OCI-LY7 (cell line): ENCODE measurements around the gene CDC25B. TPM values are rescaled to one million over a fixed set of nuclear protein-coding genes. Genes with fewer than 3 reads are reported as not detected.
"Not testable (repeated sequence)": the region's sequence is repeated elsewhere in the genome, so short reads cannot be mapped to it uniquely, and the experiment has no call there.

Source experiments
- BruUV-seq: library from RNA; stranded (reverse); fragments of 400-500 nt; replicated peaks from 2 replicates; lab custom pipeline; 2021; lab: Mats Ljungman, UMichigan
- CTCF ChIA-PET: fragments of 300-600 bp; sonication (Branson Sonifier 250); formaldehyde crosslinking; loops from one replicate; lab custom pipeline; 2022; ENCODE audit warnings: antibody characterized with exemption; ENCODE audit not compliant: unreplicated experiment; lab: Charles Lee
- POLR2A ChIA-PET: fragments of 300-600 bp; sonication (Branson Sonifier 250); formaldehyde crosslinking; loops from one replicate; lab custom pipeline; 2022; ENCODE audit warnings: antibody characterized with exemption; lab: Charles Lee
- DNase-seq: peaks from one replicate; pipeline ENCODE4 v3.0.0-alpha.2; 2015; ENCODE audit warnings: low spot score
- H2AFZ ChIP-seq: fragments of 200-600 bp; sonication (generic), shearing (Covaris generic); 2 replicates; pipeline ENCODE4 v1.6.1; 2014; ENCODE audit warnings: mild to moderate bottlenecking, antibody characterized with exemption, low read length, moderate library complexity
- H3K27ac ChIP-seq: fragments of 200-600 bp; sonication (generic); 2 replicates; pipeline ENCODE4 v1.5.1; 2014; ENCODE audit warnings: mixed run types, low read depth, mild to moderate bottlenecking, moderate library complexity, low read length, inconsistent platforms; ENCODE audit not compliant: poor library complexity, severe bottlenecking
- H3K36me3 ChIP-seq: fragments of 200-600 bp; sonication (generic); 2 replicates; pipeline ENCODE4 v1.6.1; 2014; ENCODE audit warnings: mild to moderate bottlenecking, antibody characterized with exemption, low read length, moderate library complexity, mixed read lengths; ENCODE audit not compliant: insufficient read depth
- H3K4me1 ChIP-seq: fragments of 200-600 bp; sonication (generic); 2 replicates; pipeline ENCODE4 v1.5.1; 2014; ENCODE audit warnings: mild to moderate bottlenecking, low read length; ENCODE audit not compliant: insufficient read depth, poor library complexity, severe bottlenecking
- H3K4me2 ChIP-seq: fragments of 200-600 bp; sonication (generic); 2 replicates; pipeline ENCODE4 v1.6.1; 2014; ENCODE audit warnings: mild to moderate bottlenecking, low read length
- H3K4me3 ChIP-seq: fragments of 200-600 bp; sonication (generic); 2 replicates; pipeline ENCODE4 v1.5.1; 2014; ENCODE audit warnings: mild to moderate bottlenecking, low read depth, low read length; ENCODE audit not compliant: poor library complexity, severe bottlenecking
- H3K79me2 ChIP-seq: fragments of 200-600 bp; sonication (generic); 2 replicates; pipeline ENCODE4 v1.6.1; 2016; ENCODE audit warnings: low read depth, mild to moderate bottlenecking, low read length, moderate library complexity, mixed read lengths; ENCODE audit not compliant: insufficient read depth
- H3K9me2 ChIP-seq: fragments of 200-600 bp; sonication (generic); 2 replicates; pipeline ENCODE4 v1.6.1; 2016; ENCODE audit warnings: mild to moderate bottlenecking, low read length, mixed read lengths; ENCODE audit not compliant: insufficient read depth
- H3K9me3 ChIP-seq: fragments of 200-600 bp; sonication (generic); 2 replicates; pipeline ENCODE4 v1.6.1; 2014; ENCODE audit warnings: mild to moderate bottlenecking, mixed run types, low read length, mixed read lengths
- H4K20me1 ChIP-seq: fragments of 200-600 bp; sonication (generic); 2 replicates; pipeline ENCODE4 v1.6.1; 2014; ENCODE audit warnings: mild to moderate bottlenecking, antibody characterized with exemption, low read length, moderate library complexity, mixed read lengths; ENCODE audit not compliant: insufficient read depth
- EZH2phosphoT487 ChIP-seq: fragments of 200-600 bp; sonication (generic); IDR thresholded peaks from 2 replicates; pipeline ENCODE4 v1.6.1; 2018; ENCODE audit warnings: low read depth, borderline replicate concordance, mild to moderate bottlenecking, mixed run types, antibody characterized with exemption, low read length, moderate library complexity, mixed read lengths
- intact Hi-C: fragments of 100-400 bp; cut with micrococcal nuclease; formaldehyde crosslinking; loops from one replicate; pipeline ENCODE4 v1.10.0; 2022; ENCODE audit not compliant: unreplicated experiment
- total RNA-seq, 2 experiments: library from RNA; depleted of rRNA in 1 of 2; stranded (reverse); fragments of >200 nt in 1 of 2; shearing (Covaris generic) in 1 of 2; gene quantifications; 2 replicates each; pipeline ENCODE4 v1.2.3, GENCODE V29; 2014 to 2022
- TF ChIP-seq, protein P1 (sequence below): fragments of 200-600 bp; sonication (generic); conservative IDR thresholded peaks from 2 replicates; pipeline ENCODE4 v1.5.1; 2014; ENCODE audit warnings: mild to moderate bottlenecking, antibody characterized with exemption, low read length, moderate library complexity, mixed read lengths

Gene CDC25B
- total RNA-seq, 2 experiments from 2014 or later: 89.2 to 119 TPM

DNA sequence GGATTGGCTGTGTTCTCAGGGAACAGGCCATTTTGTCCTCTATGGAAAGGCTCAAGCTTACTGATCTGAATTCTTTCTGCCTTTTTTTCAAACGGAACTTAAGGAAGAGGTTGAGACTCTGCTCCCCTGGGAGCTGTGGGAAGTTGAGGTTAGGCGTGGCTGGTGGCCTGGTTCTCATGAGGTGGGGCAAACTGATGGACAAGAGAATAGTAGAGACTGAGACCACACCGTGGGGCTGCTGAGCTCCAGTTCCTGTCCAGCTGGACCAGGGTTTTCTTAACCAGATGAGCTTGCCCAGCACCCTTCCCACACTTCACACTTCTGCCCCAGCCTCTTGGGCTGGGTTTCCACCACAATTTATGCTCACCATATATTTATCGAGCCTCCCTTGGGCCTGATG is 30.3 kb downstream of the CDC25B start:
- no peak overlapping the region for H3K4me3 ChIP-seq
- POLR2A ChIA-PET: no interaction called here

DNA sequence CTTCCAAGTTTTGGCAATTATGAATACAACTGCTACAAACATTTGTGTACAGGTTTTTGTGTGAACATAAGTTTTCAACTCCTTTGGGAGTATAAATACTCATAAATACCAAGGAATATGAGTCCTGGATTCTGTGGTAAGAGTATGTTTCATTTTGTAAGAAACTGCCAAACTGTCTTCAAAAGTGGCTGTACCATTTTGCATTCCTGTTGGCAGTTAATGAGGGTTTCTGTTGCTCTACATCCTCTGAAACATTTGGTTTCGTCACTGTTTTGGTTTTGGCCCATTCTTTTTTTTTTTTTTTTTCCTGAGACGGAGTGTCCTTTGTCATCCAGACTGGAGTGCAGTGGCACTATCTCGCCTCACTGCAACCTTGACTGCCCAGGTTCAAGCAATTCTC is 32.7 kb downstream of the CDC25B start:
- ChIA-PET CTCF (no interaction called here), POLR2A (no interaction called here)
- Histone ChIP-seq H3K79me2 (no peaks in the 10 kb centered on the region), H3K4me1 (no peaks in the 10 kb centered on the region), H4K20me1 (no peaks in the 10 kb centered on the region), H2AFZ (no peak overlapping the region), H3K27ac (no peak overlapping the region), H3K36me3 (peaks cover 11% of the 10 kb centered on the region; the same call in 1 of the 2 replicates), H3K4me2 (no peak overlapping the region), H3K9me3 (no peaks in the 10 kb centered on the region), H3K4me3 (no peak overlapping the region), H3K9me2 (no peaks in the 10 kb centered on the region)
- intact Hi-C loops: no loop called here
- DNase-seq: no peak
- no peak for TF ChIP-seq EZH2phosphoT487
- TF ChIP-seq, protein P1, sequence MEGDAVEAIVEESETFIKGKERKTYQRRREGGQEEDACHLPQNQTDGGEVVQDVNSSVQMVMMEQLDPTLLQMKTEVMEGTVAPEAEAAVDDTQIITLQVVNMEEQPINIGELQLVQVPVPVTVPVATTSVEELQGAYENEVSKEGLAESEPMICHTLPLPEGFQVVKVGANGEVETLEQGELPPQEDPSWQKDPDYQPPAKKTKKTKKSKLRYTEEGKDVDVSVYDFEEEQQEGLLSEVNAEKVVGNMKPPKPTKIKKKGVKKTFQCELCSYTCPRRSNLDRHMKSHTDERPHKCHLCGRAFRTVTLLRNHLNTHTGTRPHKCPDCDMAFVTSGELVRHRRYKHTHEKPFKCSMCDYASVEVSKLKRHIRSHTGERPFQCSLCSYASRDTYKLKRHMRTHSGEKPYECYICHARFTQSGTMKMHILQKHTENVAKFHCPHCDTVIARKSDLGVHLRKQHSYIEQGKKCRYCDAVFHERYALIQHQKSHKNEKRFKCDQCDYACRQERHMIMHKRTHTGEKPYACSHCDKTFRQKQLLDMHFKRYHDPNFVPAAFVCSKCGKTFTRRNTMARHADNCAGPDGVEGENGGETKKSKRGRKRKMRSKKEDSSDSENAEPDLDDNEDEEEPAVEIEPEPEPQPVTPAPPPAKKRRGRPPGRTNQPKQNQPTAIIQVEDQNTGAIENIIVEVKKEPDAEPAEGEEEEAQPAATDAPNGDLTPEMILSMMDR: no peak
- BruUV-seq: no TSS peak

More for the DNA sequence above, 30.3 kb downstream of the CDC25B start:
- DNase-seq: no peak
- Histone ChIP-seq H3K9me2 (no peaks in the 10 kb centered on the region), H3K4me1 (peaks cover 3% of the 10 kb centered on the region), H3K79me2 (peaks cover 2% of the 10 kb centered on the region; the same call in 1 of the 2 replicates), H2AFZ (no peak overlapping the region), H3K36me3 (peaks cover 21% of the 10 kb centered on the region; the same call in 1 of the 2 replicates), H3K9me3 (no peaks in the 10 kb centered on the region), H3K27ac (no peak overlapping the region), H4K20me1 (no peaks in the 10 kb centered on the region), H3K4me2 (no peak overlapping the region)
- intact Hi-C loops: no loop called here
- BruUV-seq: no TSS peak
- CTCF ChIA-PET: no interaction called here
- TF ChIP-seq, protein P1: no peak
- no peak for TF ChIP-seq EZH2phosphoT487

- DNase-seq, H4K20me1 ChIP-seq, H2AFZ ChIP-seq, H3K36me3 ChIP-seq, H3K79me2 ChIP-seq, H3K4me2 ChIP-seq, intact Hi-C loops, H3K27ac ChIP-seq, H3K4me1 ChIP-seq, H3K9me2 ChIP-seq, BruUV-seq, H3K4me3 ChIP-seq, CTCF ChIA-PET, H3K9me3 ChIP-seq: not testable (repeated sequence)
- POLR2A ChIA-PET: interaction anchor here (0.7 kb wide), 1 partner anchor 34 kb away, joined by 5 read pairs; no protein-coding TSS in a partner anchor
Measured at GRCh38 chr20:3829891-3830290, 33.8 kb downstream of the CDC25B start.
